ENCODE measurements around the gene SLC25A14. TPM values are rescaled to one million over a fixed set of nuclear protein-coding genes. Genes with fewer than 3 reads are reported as not detected.
A peak's percentile ranks its signal among the peaks of the same experiment; 100 is the strongest.

SLC25A14 gene
- total and polyA plus RNA-seq, 2 of the 8 experiments (the other 6 are each of a cell fraction or from before 2014, with no cell fraction given): 9.3 to 14.2 TPM

DNA sequence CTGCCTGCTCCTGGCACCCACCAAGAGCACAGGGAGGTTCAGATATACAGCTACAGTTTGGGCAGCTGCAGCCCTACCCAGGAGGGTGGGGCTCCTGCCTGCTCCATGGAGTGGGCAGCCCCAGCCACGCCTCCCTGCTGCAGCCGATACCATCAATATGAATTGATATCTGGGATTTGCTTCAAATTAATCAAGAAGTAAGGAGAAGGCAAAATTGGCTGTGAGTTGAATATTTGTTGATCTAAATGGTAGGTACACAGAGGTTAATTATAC lies 39.8 kb upstream of the SLC25A14 start:
- ChIA-PET POLR2A (ENCODE audit: partially characterized antibody) (interaction anchor here (1.5 kb wide), 1 partner anchor 36 kb away, joined by 3 read pairs; no protein-coding TSS in a partner anchor), CTCF (ENCODE audit: partially characterized antibody) (no interaction called here)
- H2BK15ac ChIP-seq (ENCODE audit: low read length): no peak overlapping the region
- no peak overlapping the region for H2AFZ ChIP-seq (ENCODE audit: low read length)
- H4K5ac ChIP-seq (ENCODE audit: insufficient read length, low read depth, low read length): no peak overlapping the region
- H2BK12ac ChIP-seq (ENCODE audit: low read depth, low read length): no peak overlapping the region
- H3K4me2 ChIP-seq (ENCODE audit: insufficient read depth in 1 of 2, low read depth in 2 of 2, low read length in 2 of 2): no peak overlapping the region
- H3K14ac ChIP-seq (ENCODE audit: insufficient read length): no peak overlapping the region
- H2AK5ac ChIP-seq (ENCODE audit: low read depth, low read length): no peak overlapping the region
- H3K27me3 ChIP-seq (replicated peaks in 1 of 4; ENCODE audit: control insufficient read depth in 3 of 4, extremely low read depth in 1 of 4, insufficient read depth in 3 of 4, low read length in 3 of 4): no peaks in the 10 kb centered on the region
- H2BK120ac ChIP-seq (replicated peaks; ENCODE audit: low read depth, low read length): no peak overlapping the region
- H3K9me3 ChIP-seq (ENCODE audit: insufficient read depth in 2 of 2, low read depth in 1 of 2, low read length in 1 of 2): no peaks in the 10 kb centered on the region
- H2BK20ac ChIP-seq (ENCODE audit: low read length): no peak overlapping the region
- H3K36me3 ChIP-seq (ENCODE audit: control insufficient read depth in 2 of 4, insufficient read depth in 4 of 4, low read length in 3 of 4): no peaks in the 10 kb centered on the region
- no peak for DNase-seq (ENCODE audit: low read depth in 1 of 2, low spot score in 2 of 2)
- no peak overlapping the region for H2BK5ac ChIP-seq (ENCODE audit: low read depth, low read length)
- no peaks in the 10 kb centered on the region for H4K20me1 ChIP-seq (replicated peaks in 1 of 2; ENCODE audit: control insufficient read depth in 1 of 2, insufficient read depth in 2 of 2, low read length in 2 of 2)
- H4K8ac ChIP-seq (ENCODE audit: extremely low read depth, insufficient read depth, low read length): peak overlapping the region; percentile 25; the same call in 1 of the 2 replicates
- H3K9ac ChIP-seq (replicated peaks in 1 of 4; ENCODE audit: extremely low read depth in 1 of 4, low read depth in 3 of 4, low read length in 3 of 4): no peak overlapping the region
- H3K4me3 ChIP-seq (ENCODE audit: extremely low read depth in 1 of 4, insufficient read depth in 2 of 4, low read depth in 3 of 4, low read length in 4 of 4): no peak overlapping the region
- no peak overlapping the region for H3K27ac ChIP-seq (ENCODE audit: low read depth, low read length)
- H3K4ac ChIP-seq (replicated peaks; ENCODE audit: insufficient read length, low read depth, low read length): no peak overlapping the region
- no peak overlapping the region for H3K23ac ChIP-seq (ENCODE audit: insufficient read length)
- FAIRE-seq: no peak
- H3K23me2 ChIP-seq (ENCODE audit: low read depth, low read length): no peaks in the 10 kb centered on the region
- no peak overlapping the region for H4K91ac ChIP-seq (replicated peaks; ENCODE audit: insufficient read length, low read length)
- TF ChIP-seq PHF8 (conservative IDR thresholded peaks at IDR 0.05; ENCODE audit: low read depth, low read length) (no peak), SRF (IDR thresholded peaks at IDR 0.05; ENCODE audit: low read depth, low read length) (no peak), RNF2 (IDR thresholded peaks at IDR 0.05; ENCODE audit: borderline replicate concordance, low read depth, low read length, missing control alignments, poor library complexity, severe bottlenecking) (no peak), TAF1 (IDR thresholded peaks at IDR 0.05; ENCODE audit: low read depth, low read length) (no peak), HDAC6 (IDR thresholded peaks at IDR 0.05; ENCODE audit: low read depth, low read length) (no peak), TAF7 (optimal IDR thresholded peaks at IDR 0.05; ENCODE audit: borderline replicate concordance, low read depth, low read length) (no peak), RBBP5 (IDR thresholded peaks at IDR 0.05; ENCODE audit: borderline replicate concordance, low read depth, low read length) (no peak), SIRT6 (IDR thresholded peaks at IDR 0.05; ENCODE audit: low read length) (no peak)
- TF ChIP-seq, protein P1, sequence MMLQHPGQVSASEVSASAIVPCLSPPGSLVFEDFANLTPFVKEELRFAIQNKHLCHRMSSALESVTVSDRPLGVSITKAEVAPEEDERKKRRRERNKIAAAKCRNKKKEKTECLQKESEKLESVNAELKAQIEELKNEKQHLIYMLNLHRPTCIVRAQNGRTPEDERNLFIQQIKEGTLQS (IDR thresholded peaks at IDR 0.05; ENCODE audit: insufficient read depth, low read depth, low read length): no peak
- TF ChIP-seq, protein P2, sequence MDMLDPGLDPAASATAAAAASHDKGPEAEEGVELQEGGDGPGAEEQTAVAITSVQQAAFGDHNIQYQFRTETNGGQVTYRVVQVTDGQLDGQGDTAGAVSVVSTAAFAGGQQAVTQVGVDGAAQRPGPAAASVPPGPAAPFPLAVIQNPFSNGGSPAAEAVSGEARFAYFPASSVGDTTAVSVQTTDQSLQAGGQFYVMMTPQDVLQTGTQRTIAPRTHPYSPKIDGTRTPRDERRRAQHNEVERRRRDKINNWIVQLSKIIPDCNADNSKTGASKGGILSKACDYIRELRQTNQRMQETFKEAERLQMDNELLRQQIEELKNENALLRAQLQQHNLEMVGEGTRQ (IDR thresholded peaks at IDR 0.05; ENCODE audit: low read length): no peak
- H3K79me2 ChIP-seq (ENCODE audit: control insufficient read depth in 1 of 2, insufficient read depth in 2 of 2, low read length in 2 of 2): no peaks in the 10 kb centered on the region
- no peaks in the 10 kb centered on the region for H3K79me1 ChIP-seq (ENCODE audit: low read depth, low read length)
- no peaks in the 10 kb centered on the region; a peak in 1 of 7 replicates for H3K4me1 ChIP-seq (replicated peaks in 1 of 4; ENCODE audit: control insufficient read depth in 3 of 4, insufficient read depth in 4 of 4, low read length in 3 of 4)
- no peak overlapping the region for H3K18ac ChIP-seq (ENCODE audit: extremely low read depth, low read length)
- WGBS, 2 experiments (ENCODE audit: extremely low coverage in 1 of 2, insufficient coverage in 1 of 2, insufficient read length in 1 of 2, insufficient replicate concordance in 2 of 2, low coverage in 1 of 2, low lambda C conversion rate in 2 of 2, missing lambda C conversion rate in 1 of 2): 94% methylated on average over 2 of the region's 2 CpGs; no CpG with 5 or more reads in 1 of the 2 experiments
- no peak overlapping the region for H3K56ac ChIP-seq (replicated peaks; ENCODE audit: insufficient read length, low read depth, low read length)
